SH-SY5Y (cell line): ENCODE measurements around the gene KIF5A.

Experiments used
- GATA2 ChIP-seq: IDR thresholded peaks from 2 replicates; pipeline ENCODE4 v1.6.1; 2011; ENCODE audit warnings: mild to moderate bottlenecking, low read depth, low read length
- GATA3 ChIP-seq: IDR thresholded peaks from 2 replicates; pipeline ENCODE4 v1.6.1; 2011; ENCODE audit warnings: low read depth, mild to moderate bottlenecking, low read length, moderate library complexity

KIF5A gene

GRCh38 chr12:57620245-57620935 is 70.5 kb downstream of the KIF5A start:
- TF ChIP-seq GATA2 (no peak), GATA3 (no peak)

GRCh38 chr12:57620936-57621496 is 71.2 kb downstream of the KIF5A start:
- TF ChIP-seq GATA3 (no peak), GATA2 (no peak)

GRCh38 chr12:57621497-57622292 is 71.9 kb downstream of the KIF5A start:
- TF ChIP-seq GATA2, result no peak

- TF ChIP-seq GATA3, result no peak
Measured at GRCh38 chr12:57622293-57623245, 72.7 kb downstream of the KIF5A start.

- TF ChIP-seq GATA2 (no peak), GATA3 (no peak)
Measured at GRCh38 chr12:57623385-57623784, 73.5 kb downstream of the KIF5A start.

GRCh38 chr12:57623811-57624390 is 74.1 kb downstream of the KIF5A start:
- TF ChIP-seq GATA2, result no peak
- no peak for TF ChIP-seq GATA3

- TF ChIP-seq GATA3 (no peak), GATA2 (no peak)
Measured at GRCh38 chr12:57624441-57625220, 74.8 kb downstream of the KIF5A start.

GRCh38 chr12:57625261-57626032 is 75.6 kb downstream of the KIF5A start:
- TF ChIP-seq GATA3, result no peak
- no peak for TF ChIP-seq GATA2

- TF ChIP-seq GATA3, result no peak
- no peak for TF ChIP-seq GATA2
Measured at GRCh38 chr12:57626111-57626920, 76.5 kb downstream of the KIF5A start.

GRCh38 chr12:57626921-57627445 is 77.1 kb downstream of the KIF5A start:
- TF ChIP-seq GATA3 (no peak), GATA2 (no peak)
